IPS-20b (cell line): Measurements from ENCODE around the gene SNORC.
A peak's percentile ranks its signal among the peaks of the same experiment; 100 is the strongest.

Source experiments
- H3K27ac ChIP-seq: one replicate; pipeline ENCODE4 v1.5.1; 2013; ENCODE audit warnings: low read length
- H3K27me3 ChIP-seq: 2 replicates; pipeline ENCODE4 v1.6.1; 2013; ENCODE audit warnings: mild to moderate bottlenecking, low read length, inconsistent platforms; ENCODE audit not compliant: insufficient read depth
- H3K36me3 ChIP-seq: 2 replicates; pipeline ENCODE4 v1.6.1; 2013; ENCODE audit warnings: low read depth, mild to moderate bottlenecking, inconsistent platforms, low read length, moderate library complexity; ENCODE audit not compliant: insufficient read depth
- H3K4me1 ChIP-seq: 2 replicates; pipeline ENCODE4 v1.6.1; 2013; ENCODE audit warnings: mild to moderate bottlenecking, control low read depth, inconsistent platforms, low read length, moderate library complexity; ENCODE audit not compliant: insufficient read depth
- H3K4me3 ChIP-seq: 2 replicates; pipeline ENCODE4 v1.5.1; 2013; ENCODE audit warnings: mild to moderate bottlenecking, low read length, inconsistent platforms
- H3K9ac ChIP-seq: 2 replicates; pipeline ENCODE4 v1.6.1; 2013; ENCODE audit warnings: low read depth, mild to moderate bottlenecking, inconsistent platforms, low read length, moderate library complexity
- H3K9me3 ChIP-seq: 2 replicates; pipeline ENCODE4 v1.6.1; 2013; ENCODE audit warnings: mild to moderate bottlenecking, low read depth, low read length, inconsistent platforms; ENCODE audit not compliant: insufficient read depth

SNORC gene

DNA sequence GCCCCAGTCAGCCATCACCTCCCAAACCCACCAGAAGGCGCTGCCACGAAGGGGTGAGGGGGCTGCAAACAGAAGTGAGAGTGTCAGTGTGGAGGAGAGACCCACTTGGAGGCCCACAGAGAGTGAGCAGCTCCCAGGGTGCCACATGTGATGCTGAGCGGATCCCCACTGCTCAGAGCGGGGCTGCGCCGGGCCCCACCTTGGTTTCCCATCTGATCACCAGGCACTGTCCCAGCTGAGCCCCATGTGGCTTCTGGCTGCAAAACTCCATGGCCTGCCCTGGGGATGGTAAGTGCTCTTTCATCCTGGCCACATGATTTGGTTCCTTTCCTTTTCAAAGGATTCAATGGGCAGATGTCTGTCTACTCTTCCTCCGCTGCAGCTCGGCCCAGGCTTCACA, 23.8 kb downstream of the SNORC start:
- no peaks in the 10 kb centered on the region for H3K36me3 ChIP-seq
- H3K4me3 ChIP-seq: no peak overlapping the region
- H3K9me3 ChIP-seq: no peaks in the 10 kb centered on the region
- peaks cover 3% of the 10 kb centered on the region; the same call in 1 of the 2 replicates for H3K4me1 ChIP-seq
- no peak overlapping the region for H3K27ac ChIP-seq
- H3K9ac ChIP-seq: no peak overlapping the region
- H3K27me3 ChIP-seq: peaks cover 8% of the 10 kb centered on the region; the same call in 1 of the 2 replicates

DNA sequence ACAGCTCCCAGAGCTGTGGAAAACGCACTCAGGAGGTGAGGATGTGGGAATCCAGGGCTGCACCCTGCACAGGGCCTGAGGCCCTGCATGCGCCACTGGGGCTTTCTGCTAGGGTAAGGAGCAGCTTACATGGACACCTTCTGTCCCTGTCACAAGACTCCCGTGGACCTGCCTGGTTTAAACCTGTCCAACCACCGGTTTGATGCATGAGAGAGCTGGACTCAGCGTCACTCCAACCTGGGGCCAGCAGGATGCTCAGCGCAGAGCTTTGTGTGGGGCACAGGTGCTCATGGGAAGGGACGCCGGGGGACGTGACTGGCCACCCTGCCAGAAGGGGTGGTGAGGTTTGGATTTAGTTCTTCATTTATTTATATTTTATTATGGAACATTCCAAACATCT, 24.2 kb downstream of the SNORC start:
- Histone ChIP-seq H3K4me3 (no peak overlapping the region), H3K4me1 (peaks cover 3% of the 10 kb centered on the region; the same call in 1 of the 2 replicates), H3K36me3 (no peaks in the 10 kb centered on the region), H3K9ac (no peak overlapping the region), H3K9me3 (no peaks in the 10 kb centered on the region), H3K27ac (no peak overlapping the region), H3K27me3 (peaks cover 10% of the 10 kb centered on the region; the same call in 1 of the 2 replicates)

DNA sequence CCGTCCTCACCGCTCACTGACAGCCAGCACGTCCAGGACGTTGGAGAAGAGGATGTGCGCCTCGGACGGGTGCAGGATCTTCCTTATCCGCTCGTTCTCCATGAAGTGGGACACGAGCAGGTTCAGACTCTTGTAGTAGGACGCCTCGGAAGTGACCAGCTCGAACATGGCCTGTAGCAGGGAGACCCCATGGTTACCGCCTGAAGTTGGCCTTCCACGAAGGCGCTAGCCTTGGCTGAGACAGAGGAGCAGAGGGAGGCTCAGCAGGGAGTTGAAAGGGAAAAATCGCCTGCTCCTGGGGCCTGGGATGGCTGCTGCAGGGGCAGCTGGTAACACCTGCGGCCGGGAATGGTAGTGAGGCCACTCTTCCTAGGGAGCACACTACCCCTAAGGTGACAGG, 24.7 kb downstream of the SNORC start:
- Histone ChIP-seq H3K36me3 (no peaks in the 10 kb centered on the region), H3K9ac (no peak overlapping the region), H3K4me1 (peaks cover 3% of the 10 kb centered on the region; the same call in 1 of the 2 replicates), H3K27me3 (peaks cover 12% of the 10 kb centered on the region; the same call in 1 of the 2 replicates), H3K4me3 (no peak overlapping the region), H3K9me3 (no peaks in the 10 kb centered on the region), H3K27ac (no peak overlapping the region)

DNA sequence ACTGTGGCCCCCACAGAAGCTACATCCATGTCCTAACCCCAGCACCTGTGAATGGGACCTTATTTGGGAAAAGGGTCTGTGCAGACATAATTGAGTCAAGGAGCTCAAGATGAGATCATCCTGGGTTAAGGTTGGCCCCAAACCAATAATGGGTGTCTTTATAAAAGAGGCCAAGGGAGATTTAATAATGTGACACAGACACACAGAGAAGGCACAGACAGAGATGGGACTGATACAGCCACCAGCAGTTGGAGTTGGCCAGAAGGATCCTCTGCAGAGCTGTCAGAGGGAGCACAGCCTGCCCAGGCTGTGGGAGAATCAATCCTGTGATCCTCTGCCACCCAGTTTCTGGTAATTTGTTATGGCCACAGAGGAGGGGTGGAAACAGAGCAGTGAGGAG, 26.0 kb downstream of the SNORC start:
- Histone ChIP-seq H3K27me3 (peaks cover 26% of the 10 kb centered on the region), H3K9me3 (no peaks in the 10 kb centered on the region), H3K9ac (no peak overlapping the region), H3K36me3 (no peaks in the 10 kb centered on the region), H3K4me1 (peaks cover 4% of the 10 kb centered on the region; the same call in 1 of the 2 replicates), H3K27ac (no peak overlapping the region), H3K4me3 (no peak overlapping the region)

- Histone ChIP-seq H3K4me1 (peaks cover 8% of the 10 kb centered on the region), H3K4me3 (no peak overlapping the region), H3K9ac (no peak overlapping the region), H3K36me3 (no peaks in the 10 kb centered on the region), H3K27ac (no peak overlapping the region), H3K27me3 (peaks cover 34% of the 10 kb centered on the region), H3K9me3 (no peaks in the 10 kb centered on the region)
These were observed 26.9 kb downstream of the SNORC start for GRCh38 chr2:232896720-232897597.

DNA sequence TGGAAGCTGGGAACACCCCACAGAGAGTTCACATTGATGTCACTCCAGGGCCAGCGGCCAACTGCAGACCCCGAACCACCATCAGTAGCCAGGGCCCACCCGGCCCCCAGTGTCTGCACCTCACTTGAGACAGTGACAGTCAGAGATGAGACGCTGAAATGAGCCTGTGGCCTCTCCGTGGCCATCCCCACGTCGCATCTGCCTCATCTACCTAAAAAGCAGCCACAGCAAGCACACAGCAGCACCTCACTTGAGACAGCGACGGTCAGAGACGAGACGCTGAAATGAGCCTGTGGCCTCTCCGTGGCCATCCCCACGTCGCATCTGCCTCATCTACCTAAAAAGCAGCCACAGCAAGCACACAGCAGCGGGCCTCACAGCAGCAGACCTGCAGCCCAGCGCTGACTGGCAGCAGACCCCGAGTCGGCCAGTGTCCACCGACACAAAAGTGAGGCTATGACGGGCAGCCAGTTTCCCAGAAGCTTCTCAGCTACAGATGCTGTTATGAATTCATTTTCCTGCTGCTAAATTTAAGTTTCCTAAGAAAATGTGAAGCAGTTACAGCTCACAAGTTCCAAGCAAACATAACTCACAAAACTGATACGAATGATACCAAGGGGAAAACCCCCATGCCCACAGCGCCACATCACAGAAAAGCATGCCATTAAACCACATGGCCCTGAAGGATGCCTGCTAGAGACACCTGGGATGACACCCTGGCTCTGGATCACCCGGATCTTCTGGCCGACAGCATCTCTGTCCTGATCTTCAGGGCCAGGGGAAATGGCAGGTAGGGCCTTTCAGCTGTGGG, 27.7 kb downstream of the SNORC start:
- Histone ChIP-seq H3K36me3 (no peaks in the 10 kb centered on the region), H3K9ac (no peak overlapping the region), H3K27ac (no peak overlapping the region), H3K4me1 (peaks cover 8% of the 10 kb centered on the region), H3K4me3 (no peak overlapping the region), H3K9me3 (no peaks in the 10 kb centered on the region), H3K27me3 (peaks cover 42% of the 10 kb centered on the region)

DNA sequence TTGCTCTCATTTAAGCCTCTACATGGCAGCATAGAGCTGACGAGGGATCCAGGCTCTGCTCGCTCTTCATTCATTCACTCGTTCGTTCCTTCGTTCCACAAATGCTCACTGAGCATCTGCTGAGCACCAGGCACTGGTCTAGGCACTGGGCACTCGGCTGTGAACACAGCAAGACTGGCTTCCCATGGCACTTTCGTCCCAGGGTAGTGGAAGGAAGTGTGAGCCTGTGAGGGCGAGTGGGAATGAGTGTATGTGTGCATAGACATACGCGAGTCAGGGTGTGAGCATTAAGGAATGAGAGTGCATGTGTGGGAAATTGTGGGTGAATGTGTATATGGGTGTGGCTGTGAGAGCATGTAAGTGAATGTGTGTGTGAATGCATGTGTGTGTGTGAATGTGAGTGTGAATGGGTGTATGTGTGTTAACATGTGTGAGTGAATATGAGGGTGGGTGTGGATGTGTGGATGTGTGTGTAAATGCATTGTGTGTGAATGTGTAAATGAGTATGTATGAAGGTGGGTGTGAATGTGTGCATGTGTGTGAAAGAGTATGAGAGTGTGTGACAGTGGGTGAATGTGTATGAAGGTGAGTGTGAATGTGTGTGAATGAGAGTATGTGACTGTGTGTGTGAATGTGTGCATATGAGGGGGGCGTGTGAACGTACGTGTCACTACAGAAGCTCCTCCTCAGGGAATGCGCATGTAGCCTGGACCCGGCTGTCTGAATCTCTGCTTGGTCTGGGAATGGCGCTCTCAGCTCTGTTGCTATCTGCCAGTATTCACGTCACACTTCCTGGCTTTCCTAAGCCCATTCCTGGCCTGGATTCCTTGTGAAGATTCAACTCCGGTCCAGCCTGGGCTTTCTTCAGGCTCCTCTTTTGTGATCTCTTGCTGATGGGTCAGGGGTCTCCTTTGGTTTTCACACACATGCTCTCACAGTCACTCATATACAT, 28.8 kb downstream of the SNORC start:
- no peak overlapping the region for H3K4me3 ChIP-seq
- no peak overlapping the region for H3K27ac ChIP-seq
- H3K36me3 ChIP-seq: no peaks in the 10 kb centered on the region
- H3K9ac ChIP-seq: no peak overlapping the region
- H3K27me3 ChIP-seq: peaks cover 49% of the 10 kb centered on the region
- H3K4me1 ChIP-seq: peaks cover 8% of the 10 kb centered on the region
- H3K9me3 ChIP-seq: no peaks in the 10 kb centered on the region

DNA sequence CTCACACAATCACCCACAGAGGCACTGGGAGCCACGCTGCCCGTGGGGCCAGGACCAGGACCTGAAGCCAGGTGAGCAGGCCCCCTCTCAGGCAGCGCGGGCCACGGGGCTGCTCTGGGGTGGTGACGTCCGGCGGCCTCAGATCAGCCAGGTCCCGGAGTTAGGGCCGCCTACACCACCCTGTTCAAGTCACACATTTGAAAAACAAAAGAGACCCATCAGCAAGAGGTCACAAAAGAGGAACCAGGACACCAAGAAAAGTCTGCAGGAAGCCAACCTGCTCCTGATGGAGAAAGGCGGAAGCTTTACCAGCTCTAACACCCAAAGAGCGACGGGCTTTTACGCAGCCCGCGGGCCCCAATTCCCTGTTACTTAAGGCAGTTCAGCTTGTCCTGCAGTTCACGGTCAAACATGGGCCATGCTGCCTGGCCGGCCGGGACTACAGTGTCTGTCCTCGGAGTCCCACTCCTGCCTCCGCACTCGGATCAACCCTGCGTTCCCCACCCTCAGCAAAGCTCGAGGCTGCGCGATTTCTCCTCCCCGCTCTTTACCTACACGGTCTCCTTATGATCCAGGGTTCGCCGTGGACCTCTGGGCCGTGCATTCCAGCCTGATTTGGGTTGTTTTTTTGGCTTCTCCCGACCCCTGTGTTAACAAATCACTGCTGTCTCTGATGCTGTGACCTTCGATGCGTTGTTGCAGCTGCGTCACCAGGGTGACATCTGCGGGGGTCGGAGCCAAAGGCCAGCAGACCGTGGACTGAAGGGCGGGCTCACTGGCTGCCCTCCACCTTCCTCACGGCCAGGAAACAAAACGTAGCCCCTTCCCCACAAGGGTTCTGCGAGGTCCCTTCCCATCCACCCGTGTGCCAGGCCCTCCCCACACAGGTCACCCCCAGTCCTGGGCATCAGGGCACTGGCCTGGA, 31.0 kb downstream of the SNORC start:
- Histone ChIP-seq H3K27me3 (peaks cover 49% of the 10 kb centered on the region), H3K36me3 (no peaks in the 10 kb centered on the region), H3K4me3 (peak overlapping the region; percentile 13; the same call in 1 of the 2 replicates), H3K4me1 (peaks cover 8% of the 10 kb centered on the region), H3K9ac (no peak overlapping the region; the same call in 1 of the 2 replicates), H3K27ac (no peak overlapping the region), H3K9me3 (no peaks in the 10 kb centered on the region)

DNA sequence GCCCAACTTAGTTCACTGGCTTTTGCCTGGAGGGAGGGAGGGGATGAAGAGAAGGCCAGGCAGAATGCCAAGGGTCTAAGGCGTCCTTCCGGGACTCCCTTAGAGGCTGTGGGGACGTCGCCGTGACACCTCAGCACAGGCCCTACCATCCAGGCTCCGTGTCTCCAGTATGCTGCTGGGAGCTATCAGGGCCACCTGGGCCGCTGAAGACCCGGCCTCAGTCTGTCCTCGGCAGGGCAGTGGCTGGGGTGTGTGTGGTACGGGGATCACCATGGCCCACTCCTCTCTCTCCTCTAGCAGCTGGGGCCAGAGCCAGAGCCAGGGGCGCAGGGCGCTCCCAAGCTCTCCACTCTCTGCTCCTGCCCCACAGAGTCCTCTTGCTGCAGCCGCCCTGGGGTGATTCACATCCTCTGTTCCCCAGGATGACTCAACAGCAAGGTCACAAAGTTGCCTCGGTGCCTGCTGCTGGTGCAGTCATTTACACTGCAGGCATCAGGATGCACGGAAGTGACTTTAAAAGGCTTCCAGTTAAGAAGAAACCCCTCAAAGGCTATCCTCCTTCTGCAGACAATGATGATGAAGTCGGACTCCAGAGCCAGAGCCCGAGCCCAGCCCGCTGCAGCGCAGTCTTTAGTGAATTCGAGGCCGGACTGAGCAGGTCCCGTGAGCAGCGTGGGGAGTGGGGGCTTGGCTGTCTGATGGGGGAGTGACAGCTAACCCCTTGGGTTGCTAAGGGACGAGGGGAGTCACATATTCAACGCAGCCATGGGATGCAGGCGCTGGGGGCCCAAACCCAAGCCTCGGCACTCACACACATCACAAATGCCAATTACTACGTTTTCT, 31.9 kb downstream of the SNORC start:
- Histone ChIP-seq H3K27me3 (peaks cover 49% of the 10 kb centered on the region), H3K27ac (no peak overlapping the region), H3K4me1 (peaks cover 8% of the 10 kb centered on the region), H3K9ac (no peak overlapping the region), H3K4me3 (no peak overlapping the region), H3K9me3 (no peaks in the 10 kb centered on the region), H3K36me3 (no peaks in the 10 kb centered on the region)

GRCh38 chr2:232903989-232904388, 33.9 kb downstream of the SNORC start:
- no peaks in the 10 kb centered on the region for H3K9me3 ChIP-seq
- peaks cover 8% of the 10 kb centered on the region for H3K4me1 ChIP-seq
- peaks cover 40% of the 10 kb centered on the region for H3K27me3 ChIP-seq
- no peak overlapping the region for H3K27ac ChIP-seq
- H3K36me3 ChIP-seq: no peaks in the 10 kb centered on the region
- no peak overlapping the region for H3K4me3 ChIP-seq
- no peak overlapping the region for H3K9ac ChIP-seq
